K562 (cell line): ENCODE measurements around the gene ATP5ME. TPM values are rescaled to one million over a fixed set of nuclear protein-coding genes. Genes with fewer than 3 reads are reported as not detected.

Experiments used
- ATAC-seq: fragments of 200-7000 bp; cut with Tn5 transposase; 3 replicates; pipeline ENCODE4 v1.9.1; 2020; ENCODE audit warnings: moderate library complexity
- BruUV-seq: library from RNA; stranded (reverse); fragments of 400-500 nt; replicated peaks from 2 replicates; lab custom pipeline; 2021; lab: Mats Ljungman, UMichigan
- CTCF ChIA-PET: fragments of 300-600 bp; formaldehyde crosslinking; extraction: SDS; loops from one replicate; lab custom pipeline; 2021; ENCODE audit warnings: low intra/inter-chr PET ratio; lab: Yijun Ruan, JAX
- POLR2A ChIA-PET: fragments of 300-600, 350-650 bp; sonication (Branson Sonifier 250); formaldehyde crosslinking; extraction: SDS; loops from one replicate; lab custom pipeline; 2021; ENCODE audit warnings: antibody characterized with exemption, inconsistent platforms; lab: Yijun Ruan, JAX
- DNase-seq, 4 experiments: peaks; one replicate each; pipeline versions ENCODE4 v3.0.0 to v3.0.0-alpha.2; 2011 to 2018; ENCODE audit warnings: low spot score in 3 of 4, mixed read lengths in 3 of 4; ENCODE audit errors: extremely low read depth in 1 of 4
- FAIRE-seq: peaks from 2 replicates; lab custom pipeline; 2011; peaks lifted over from hg19 to GRCh38; lab: Jason Lieb, UNC
- H2AFZ ChIP-seq: 2 replicates; pipeline ENCODE4 v1.6.0; 2011; ENCODE audit warnings: low read depth, low read length, control low read depth, inconsistent platforms
- H3K27ac ChIP-seq: fragments of 200-600 bp; 3 replicates; pipeline ENCODE4 v1.8.0; 2011; ENCODE audit warnings: low read depth, mild to moderate bottlenecking, control low read depth, inconsistent platforms, low read length, moderate library complexity, mixed read lengths; ENCODE audit errors: extremely low read depth
- H3K27me3 ChIP-seq, 2 experiments: fragments of 300-600 bp in 1 of 2; 2 replicates in 1 of 2; 3 replicates in 1 of 2; pipeline versions ENCODE4 v1.6.0 to v1.8.0; 2011; ENCODE audit warnings: inconsistent platforms in 2 of 2, low read length in 2 of 2, mild to moderate bottlenecking in 1 of 2, mixed read lengths in 1 of 2, moderate library complexity in 1 of 2; ENCODE audit not compliant: control insufficient read depth in 2 of 2, insufficient read depth in 2 of 2
- H3K36me3 ChIP-seq: fragments of 300-600 bp; 3 replicates; pipeline ENCODE4 v1.8.0; 2011; ENCODE audit warnings: mild to moderate bottlenecking, low read length, inconsistent platforms; ENCODE audit not compliant: control insufficient read depth, insufficient read depth
- H3K4me1 ChIP-seq, 2 experiments: fragments of 200-600 bp in 1 of 2; replicated peaks in 1 of 2; 2 replicates in 1 of 2; 3 replicates in 1 of 2; pipeline versions ENCODE4 v1.5.1 to v1.8.0; 2011; ENCODE audit warnings: inconsistent platforms in 2 of 2, low read length in 2 of 2, mild to moderate bottlenecking in 1 of 2, mixed read lengths in 1 of 2, moderate library complexity in 1 of 2; ENCODE audit not compliant: control insufficient read depth in 2 of 2, insufficient read depth in 2 of 2
- H3K4me2 ChIP-seq: 2 replicates; pipeline ENCODE4 v1.6.1; 2011; ENCODE audit warnings: low read length, control low read depth, inconsistent platforms, mixed read lengths; ENCODE audit not compliant: insufficient read depth
- H3K4me3 ChIP-seq: fragments of 200-600 bp; sonication (generic), shearing (Covaris generic); 2 replicates; pipeline ENCODE4 v1.5.1; 2016; ENCODE audit warnings: control low read depth, inconsistent platforms
- H3K79me2 ChIP-seq: fragments of 200-600 bp; 3 replicates; pipeline ENCODE4 v1.8.0; 2011; ENCODE audit warnings: low read length, inconsistent platforms; ENCODE audit not compliant: control insufficient read depth, insufficient read depth
- H3K9ac ChIP-seq, 2 experiments: 2 replicates each; pipeline versions ENCODE4 v1.6.0 to v1.6.1; 2011; ENCODE audit warnings: low read depth in 2 of 2, low read length in 2 of 2, control low read depth in 1 of 2, inconsistent platforms in 1 of 2, mild to moderate bottlenecking in 1 of 2, mixed read lengths in 1 of 2; ENCODE audit not compliant: insufficient read depth in 1 of 2
- H3K9me1 ChIP-seq: one replicate; pipeline ENCODE4 v1.6.0; 2011; ENCODE audit warnings: inconsistent platforms, mild to moderate bottlenecking, low read length, moderate library complexity; ENCODE audit not compliant: control insufficient read depth, insufficient read depth
- H3K9me3 ChIP-seq: replicated peaks from 2 replicates; pipeline ENCODE4 v1.5.1; 2011; ENCODE audit warnings: low read depth, low read length, inconsistent platforms; ENCODE audit not compliant: control insufficient read depth, insufficient read depth
- H4K20me1 ChIP-seq: replicated peaks from 2 replicates; pipeline ENCODE4 v1.6.1; 2011; ENCODE audit warnings: low read length, inconsistent platforms, mixed read lengths; ENCODE audit not compliant: control insufficient read depth, insufficient read depth
- ATF7 ChIP-seq: fragments of 450-650 bp; IDR thresholded peaks from 2 replicates; pipeline ENCODE4 v1.7.1; 2014; ENCODE audit warnings: mild to moderate bottlenecking, moderate library complexity
- ILF3 ChIP-seq: fragments of 450-650 bp; IDR thresholded peaks from 2 replicates; pipeline ENCODE4 v1.6.1; 2018; ENCODE audit warnings: antibody characterized with exemption, mild to moderate bottlenecking, moderate library complexity, borderline replicate concordance
- KLF16 ChIP-seq: IDR thresholded peaks from 2 replicates; pipeline ENCODE4 v1.6.1; 2016; ENCODE audit warnings: antibody characterized with exemption
- MAFG ChIP-seq: fragments of 450-650 bp; conservative IDR thresholded peaks from 2 replicates; pipeline ENCODE4 v1.6.1; 2016; ENCODE audit warnings: missing genetic modification characterization, missing compliant biosample characterization
- MCM5 ChIP-seq: fragments of 450-650 bp; IDR thresholded peaks from 2 replicates; pipeline ENCODE4 v1.6.1; 2016; ENCODE audit warnings: low read depth
- MECOM ChIP-seq: fragments of 250-450 bp; sonication (Bioruptor Pico); IDR thresholded peaks from 2 replicates; pipeline ENCODE4 v1.8.0; 2022; ENCODE audit warnings: inconsistent platforms
- MITF ChIP-seq: IDR thresholded peaks from 2 replicates; pipeline ENCODE4 v1.6.1; 2014; ENCODE audit warnings: antibody characterized with exemption
- NEUROD1 ChIP-seq: fragments of 150-350 bp; IDR thresholded peaks from 2 replicates; pipeline ENCODE4 v1.6.1; 2014; ENCODE audit warnings: borderline replicate concordance, low read length, low read depth; ENCODE audit not compliant: partially characterized antibody
- RFX7 ChIP-seq: fragments of 250-450 bp; sonication (Bioruptor Pico); IDR thresholded peaks from 2 replicates; pipeline ENCODE4 v1.5.1; 2021; ENCODE audit warnings: mild to moderate bottlenecking
- SNRNP70 ChIP-seq: fragments of 200-400 bp; formaldehyde crosslinking; optimal IDR thresholded peaks from 2 replicates; pipeline ENCODE3; 2017; ENCODE audit warnings: low read depth, low read length
- ZSCAN29 ChIP-seq: fragments of 450-650 bp; IDR thresholded peaks from 2 replicates; pipeline ENCODE4 v1.6.1; 2017
- WGBS: fragments of 100-300 bp; shearing (Covaris generic); methylation state at CpG from one replicate; pipeline ENCODE4 v1.1.6; 2016; ENCODE audit warnings: low coverage, mixed read lengths; ENCODE audit not compliant: insufficient coverage; ENCODE audit errors: missing lambda C conversion rate; 5-methylcytosine and 5-hydroxymethylcytosine counted together
- in situ Hi-C: fragments of 300-500 bp; cut with MboI; formaldehyde crosslinking; loops from 4 replicates; pipeline ENCODE4 v1.15.0; 2018; ENCODE audit warnings: inconsistent platforms, mixed read lengths
- intact Hi-C: fragments of 100-400 bp; cut with micrococcal nuclease; formaldehyde crosslinking; loops from 2 replicates; pipeline ENCODE4 v1.14.2; 2022
- polyA plus RNA-seq, 8 experiments: library from polyadenylated mRNA; depleted of rRNA in 4 of 8; stranded (reverse) in 5 of 8; unstranded in 3 of 8; fragments of >200 nt; fragmentation: Nextera tagmentation in 2 of 8; fragmentation: Illumina TruSeq in 1 of 8; extraction: Ambion mirVana in 2 of 8; extraction: Trizol in 1 of 8; gene quantifications; 2 replicates each; pipeline versions ENCODE4 v1.2.1 to v1.2.3, GENCODE V29; 2011 to 2014; ENCODE audit warnings: inconsistent platforms in 1 of 8, missing spikeins in 1 of 8
- total RNA-seq, 7 experiments: library from RNA; depleted of rRNA in 6 of 7; stranded (reverse); fragments of >200 nt in 6 of 7; fragmentation: Illumina TruSeq in 2 of 7; extraction: Trizol in 2 of 7; gene quantifications; 2 replicates each; pipeline versions ENCODE4 v1.2.1 to v1.2.3, GENCODE V29; 2011 to 2021; ENCODE audit warnings: low replicate concordance in 1 of 7
- TF ChIP-seq, protein P1 (sequence below), 2 experiments: fragments of 200-800 bp in 1 of 2; sonication (Bioruptor generic) in 1 of 2; sonication (generic) in 1 of 2; formaldehyde crosslinking in 1 of 2; IDR thresholded peaks in 1 of 2; conservative IDR thresholded peaks in 1 of 2; 2 replicates each; pipeline versions ENCODE4 v1.5.0 to v1.6.1; 2016 to 2020; ENCODE audit warnings: missing compliant biosample characterization in 1 of 2, missing genetic modification characterization in 1 of 2, missing genetic modification reagents in 1 of 2

The ATP5ME gene
- total and polyA plus RNA-seq, 9 of the 15 experiments (the other 6 are each of a cell fraction or from before 2014, with no cell fraction given): 509 to 2,480 (median 887) TPM

- H3K27ac ChIP-seq: no peak overlapping the region
- H3K9me3 ChIP-seq: peaks cover 1% of the 10 kb centered on the region
- no peaks in the 10 kb centered on the region for H3K9me1 ChIP-seq
- DNase-seq (no peak), FAIRE-seq (no peak), ATAC-seq (no peak)
- H3K4me1 ChIP-seq: peaks cover 0 to 35% of the 10 kb centered on the region in 2 experiments; a peak in 2 of 5 replicates
- in situ Hi-C loops: no loop called here
- TSS peak; percentile 28 for BruUV-seq
- WGBS: 87% methylated on average over 8 of the region's 8 CpGs
- H3K79me2 ChIP-seq: peaks cover 64% of the 10 kb centered on the region
- intact Hi-C loops: no loop called here
- no peak overlapping the region for H3K4me3 ChIP-seq
- no peaks in the 10 kb centered on the region for H3K27me3 ChIP-seq
- ChIA-PET CTCF (no interaction called here), POLR2A (interaction anchor here (1.0 kb wide), 1 partner anchor 13 kb away, joined by 4 read pairs; no protein-coding TSS in a partner anchor)
- no peaks in the 10 kb centered on the region for H4K20me1 ChIP-seq
- H3K4me2 ChIP-seq: no peak overlapping the region
- H2AFZ ChIP-seq: no peak overlapping the region
- 0 out of 4 replicates have a peak overlapping the region, but pooled peaks of 1 of the 2 experiments have one; percentile 10 for H3K9ac ChIP-seq
- H3K36me3 ChIP-seq: peaks cover 25% of the 10 kb centered on the region; the same call in 2 of the 3 replicates
- no peak for TF ChIP-seq ZSCAN29
- TF ChIP-seq NEUROD1: no peak
- TF ChIP-seq ILF3: no peak
- TF ChIP-seq, protein P1, sequence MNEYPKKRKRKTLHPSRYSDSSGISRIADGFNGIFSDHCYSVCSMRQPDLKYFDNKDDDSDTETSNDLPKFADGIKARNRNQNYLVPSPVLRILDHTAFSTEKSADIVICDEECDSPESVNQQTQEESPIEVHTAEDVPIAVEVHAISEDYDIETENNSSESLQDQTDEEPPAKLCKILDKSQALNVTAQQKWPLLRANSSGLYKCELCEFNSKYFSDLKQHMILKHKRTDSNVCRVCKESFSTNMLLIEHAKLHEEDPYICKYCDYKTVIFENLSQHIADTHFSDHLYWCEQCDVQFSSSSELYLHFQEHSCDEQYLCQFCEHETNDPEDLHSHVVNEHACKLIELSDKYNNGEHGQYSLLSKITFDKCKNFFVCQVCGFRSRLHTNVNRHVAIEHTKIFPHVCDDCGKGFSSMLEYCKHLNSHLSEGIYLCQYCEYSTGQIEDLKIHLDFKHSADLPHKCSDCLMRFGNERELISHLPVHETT (CRISPR knock-in tag; conservative IDR thresholded peaks at IDR 0.05 in 1 of 2, IDR thresholded peaks at IDR 0.05 in 1 of 2): no peak
- TF ChIP-seq MAFG: no peak
- TF ChIP-seq ATF7: no peak
- TF ChIP-seq SNRNP70: no peak
- TF ChIP-seq KLF16: no peak
- TF ChIP-seq RFX7 (CRISPR knock-in tag): no peak
- TF ChIP-seq MECOM: no peak
- TF ChIP-seq MITF: no peak
- TF ChIP-seq MCM5: no peak
Measured at GRCh38 chr4:718460-718859, 44.4 kb upstream of the ATP5ME start.
